ENCODE results near the gene CHN2.

The CHN2 gene

DNA sequence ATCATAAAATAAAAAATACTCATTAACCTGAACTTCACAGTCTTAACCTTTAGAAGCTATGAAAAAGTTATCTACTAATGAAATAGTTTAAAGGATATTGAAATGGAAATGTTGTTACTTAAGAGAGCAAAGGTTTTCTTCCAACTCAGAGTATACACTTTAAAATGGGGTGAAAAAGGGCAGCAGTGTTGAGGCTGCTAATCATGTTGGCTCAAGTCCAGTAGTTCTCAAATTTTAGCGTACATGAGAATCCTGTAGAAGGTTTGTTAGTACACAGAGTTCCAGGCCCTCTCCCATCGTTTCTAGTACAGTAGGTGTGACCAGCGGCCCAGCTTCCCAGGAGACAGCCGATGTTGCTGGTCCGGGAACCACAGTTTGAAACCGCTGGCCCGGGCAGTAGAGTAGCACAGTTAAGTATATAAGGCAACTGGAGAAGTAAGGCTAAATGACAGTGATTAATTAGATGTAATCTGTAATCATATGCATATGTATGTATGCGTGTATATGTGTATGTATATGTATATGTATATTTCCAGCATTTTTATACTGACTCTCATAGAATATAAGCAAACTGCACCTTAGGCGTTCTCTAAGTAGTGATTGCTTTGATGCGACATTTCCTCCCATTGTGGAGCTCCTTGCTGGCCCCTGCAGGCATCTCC is 221.8 kb downstream of the CHN2 start:
- DNase-seq (ENCODE audit: low read depth), result no peak
- TF ChIP-seq, protein P1, sequence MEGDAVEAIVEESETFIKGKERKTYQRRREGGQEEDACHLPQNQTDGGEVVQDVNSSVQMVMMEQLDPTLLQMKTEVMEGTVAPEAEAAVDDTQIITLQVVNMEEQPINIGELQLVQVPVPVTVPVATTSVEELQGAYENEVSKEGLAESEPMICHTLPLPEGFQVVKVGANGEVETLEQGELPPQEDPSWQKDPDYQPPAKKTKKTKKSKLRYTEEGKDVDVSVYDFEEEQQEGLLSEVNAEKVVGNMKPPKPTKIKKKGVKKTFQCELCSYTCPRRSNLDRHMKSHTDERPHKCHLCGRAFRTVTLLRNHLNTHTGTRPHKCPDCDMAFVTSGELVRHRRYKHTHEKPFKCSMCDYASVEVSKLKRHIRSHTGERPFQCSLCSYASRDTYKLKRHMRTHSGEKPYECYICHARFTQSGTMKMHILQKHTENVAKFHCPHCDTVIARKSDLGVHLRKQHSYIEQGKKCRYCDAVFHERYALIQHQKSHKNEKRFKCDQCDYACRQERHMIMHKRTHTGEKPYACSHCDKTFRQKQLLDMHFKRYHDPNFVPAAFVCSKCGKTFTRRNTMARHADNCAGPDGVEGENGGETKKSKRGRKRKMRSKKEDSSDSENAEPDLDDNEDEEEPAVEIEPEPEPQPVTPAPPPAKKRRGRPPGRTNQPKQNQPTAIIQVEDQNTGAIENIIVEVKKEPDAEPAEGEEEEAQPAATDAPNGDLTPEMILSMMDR (IDR thresholded peaks at IDR 0.05; ENCODE audit: control insufficient read depth, insufficient read depth, low read depth, low read length, missing control alignments), result no peak
- H3K4me3 ChIP-seq (ENCODE audit: control insufficient read depth, low read depth, low read length), result no peak overlapping the region

DNA sequence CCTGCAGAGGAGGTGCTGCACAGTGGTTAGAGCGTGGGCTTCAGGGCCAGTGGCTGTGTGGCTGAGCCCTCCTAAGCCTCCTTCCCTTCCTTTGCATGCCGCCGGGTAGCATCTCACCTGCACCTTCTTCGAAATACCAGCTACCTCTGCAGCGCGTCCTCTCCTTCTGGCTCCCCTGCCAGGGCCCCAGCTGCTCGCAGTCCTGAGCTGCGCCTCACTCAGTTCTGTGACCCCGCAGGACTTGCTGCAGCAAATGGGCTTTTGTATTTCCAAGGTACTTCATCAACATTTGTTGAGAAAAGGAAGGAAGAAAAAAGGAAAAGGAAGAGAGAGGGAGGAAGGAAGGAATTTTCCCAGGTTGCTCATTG is 222.3 kb downstream of the CHN2 start:
- DNase-seq (ENCODE audit: low read depth), result no peak
- H3K4me3 ChIP-seq (ENCODE audit: control insufficient read depth, low read depth, low read length), result no peak overlapping the region
- TF ChIP-seq, protein P1 (IDR thresholded peaks at IDR 0.05; ENCODE audit: control insufficient read depth, insufficient read depth, low read depth, low read length, missing control alignments), result no peak

DNA sequence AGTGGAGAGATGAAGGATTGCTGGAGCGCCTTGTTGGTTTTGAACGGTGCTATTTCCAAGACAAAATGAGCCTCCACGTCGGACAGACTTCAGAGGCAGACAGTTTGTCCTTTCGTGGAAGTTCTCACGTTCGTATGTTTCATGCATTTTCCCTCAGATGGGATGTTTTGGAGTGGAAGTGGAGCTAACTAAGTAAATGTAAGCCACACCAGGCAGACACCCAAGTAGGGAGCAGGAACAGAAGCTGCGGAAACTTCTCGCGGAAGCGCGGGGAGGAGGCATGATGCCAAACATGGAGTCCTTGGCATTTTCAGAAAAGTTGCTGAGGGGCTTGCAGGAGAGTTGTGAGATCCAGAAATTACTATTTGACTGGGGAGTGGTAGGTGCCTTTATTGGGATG is 223.5 kb downstream of the CHN2 start:
- H3K4me3 ChIP-seq (ENCODE audit: control insufficient read depth, low read depth, low read length), result no peak overlapping the region
- no peak for DNase-seq (ENCODE audit: low read depth)
- TF ChIP-seq, protein P1 (IDR thresholded peaks at IDR 0.05; ENCODE audit: control insufficient read depth, insufficient read depth, low read depth, low read length, missing control alignments), result no peak

DNA sequence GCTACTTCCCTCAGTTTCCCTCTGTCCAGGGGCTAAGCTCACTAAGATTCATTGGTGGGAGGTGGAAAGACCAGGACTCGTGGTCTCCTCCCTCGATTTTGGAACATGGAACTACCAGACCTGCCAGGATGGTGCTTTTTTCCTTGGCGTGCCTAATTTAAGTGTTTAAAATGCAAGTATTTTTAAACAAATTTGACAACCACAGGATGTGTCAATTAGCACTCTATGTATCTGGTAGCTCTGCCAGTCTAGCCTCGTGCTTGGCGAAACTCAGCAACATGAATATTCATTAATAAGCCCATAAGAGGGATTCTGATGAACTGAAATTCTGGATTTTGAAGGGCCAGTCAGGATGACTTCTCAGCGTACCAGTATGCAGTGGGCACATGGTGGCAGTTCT is 224.1 kb downstream of the CHN2 start:
- TF ChIP-seq, protein P1 (IDR thresholded peaks at IDR 0.05; ENCODE audit: control insufficient read depth, insufficient read depth, low read depth, low read length, missing control alignments), result no peak
- no peak for DNase-seq (ENCODE audit: low read depth)
- H3K4me3 ChIP-seq (ENCODE audit: control insufficient read depth, low read depth, low read length), result no peak overlapping the region

DNA sequence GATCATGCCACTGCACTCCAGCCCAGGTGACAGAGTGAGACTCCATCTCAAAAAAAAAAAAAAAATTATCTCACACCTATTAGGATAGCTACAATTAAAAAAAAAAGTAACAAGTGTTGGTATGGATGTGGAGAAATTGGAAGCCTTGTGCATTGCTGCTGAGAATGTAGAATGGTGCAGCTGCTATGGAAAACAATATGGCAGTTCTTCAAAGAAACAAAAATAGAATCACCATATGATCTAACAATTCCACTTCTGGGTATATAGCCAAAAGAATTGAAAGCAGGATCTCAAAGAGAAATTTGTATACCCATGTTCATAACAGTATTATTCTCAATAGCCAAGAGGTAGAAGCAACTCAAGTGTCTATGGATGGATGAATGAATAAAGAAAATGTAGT is 225.4 kb downstream of the CHN2 start:
- DNase-seq (ENCODE audit: low read depth), result no peak
- H3K4me3 ChIP-seq (ENCODE audit: control insufficient read depth, low read depth, low read length), result no peak overlapping the region
- TF ChIP-seq, protein P1 (IDR thresholded peaks at IDR 0.05; ENCODE audit: control insufficient read depth, insufficient read depth, low read depth, low read length, missing control alignments), result no peak

DNA sequence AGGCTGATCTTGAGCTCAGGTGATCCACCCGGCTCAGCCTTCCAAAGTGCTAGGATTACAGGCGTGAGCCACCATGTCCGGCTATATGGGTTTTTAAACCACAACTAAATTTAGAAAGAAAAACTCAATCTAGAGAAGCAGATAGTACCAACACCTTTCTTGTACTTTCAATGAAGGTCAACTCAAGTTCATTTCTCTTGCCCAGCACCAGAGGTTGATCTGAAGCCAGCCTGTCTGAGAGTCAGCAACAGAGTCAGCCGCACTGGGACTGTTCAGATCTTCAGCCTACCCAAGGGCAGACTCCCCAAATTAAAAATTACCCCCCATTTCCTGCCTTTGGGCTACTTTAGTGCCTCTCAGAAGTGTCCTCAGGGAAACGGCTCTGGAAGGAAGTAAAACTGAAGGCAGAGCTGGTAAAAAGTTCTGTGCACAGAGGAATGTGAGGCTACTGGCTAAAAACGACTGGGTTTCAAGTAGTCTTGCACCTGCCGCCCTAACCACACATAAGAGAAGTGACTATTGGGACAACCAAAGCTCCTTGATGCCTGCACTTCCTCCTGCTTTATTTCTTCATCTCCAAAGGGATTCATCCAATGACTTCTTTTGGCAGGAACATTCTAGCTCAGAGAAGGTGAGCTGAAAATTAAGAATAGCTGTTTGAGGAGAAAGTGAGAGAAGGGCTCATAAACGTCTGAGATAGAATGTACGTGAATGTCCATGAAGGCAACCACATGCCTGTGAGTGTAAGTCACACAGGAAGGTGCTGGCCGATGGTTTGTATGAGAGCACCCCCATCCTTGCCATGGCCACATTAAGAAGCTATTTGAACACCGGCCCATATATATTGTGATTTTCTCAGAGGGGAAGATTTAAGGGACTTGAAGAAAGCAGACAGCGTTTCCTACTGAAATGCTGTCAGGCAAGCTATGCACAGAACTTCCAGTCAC is 226.7 kb downstream of the CHN2 start:
- TF ChIP-seq, protein P1 (IDR thresholded peaks at IDR 0.05; ENCODE audit: control insufficient read depth, insufficient read depth, low read depth, low read length, missing control alignments), result no peak
- no peak overlapping the region for H3K4me3 ChIP-seq (ENCODE audit: control insufficient read depth, low read depth, low read length)
- DNase-seq (ENCODE audit: low read depth), result no peak
